ENCODE measurements around the gene ACOT11. TPM values are rescaled to one million over a fixed set of nuclear protein-coding genes. Genes with fewer than 3 reads are reported as not detected.

The ACOT11 gene
- total and polyA plus RNA-seq, 10 of the 15 experiments (the other 5 are each of a cell fraction or from before 2014, with no cell fraction given), result 0.04 to 0.85 (median 0.39) TPM; not detected in 1

DNA sequence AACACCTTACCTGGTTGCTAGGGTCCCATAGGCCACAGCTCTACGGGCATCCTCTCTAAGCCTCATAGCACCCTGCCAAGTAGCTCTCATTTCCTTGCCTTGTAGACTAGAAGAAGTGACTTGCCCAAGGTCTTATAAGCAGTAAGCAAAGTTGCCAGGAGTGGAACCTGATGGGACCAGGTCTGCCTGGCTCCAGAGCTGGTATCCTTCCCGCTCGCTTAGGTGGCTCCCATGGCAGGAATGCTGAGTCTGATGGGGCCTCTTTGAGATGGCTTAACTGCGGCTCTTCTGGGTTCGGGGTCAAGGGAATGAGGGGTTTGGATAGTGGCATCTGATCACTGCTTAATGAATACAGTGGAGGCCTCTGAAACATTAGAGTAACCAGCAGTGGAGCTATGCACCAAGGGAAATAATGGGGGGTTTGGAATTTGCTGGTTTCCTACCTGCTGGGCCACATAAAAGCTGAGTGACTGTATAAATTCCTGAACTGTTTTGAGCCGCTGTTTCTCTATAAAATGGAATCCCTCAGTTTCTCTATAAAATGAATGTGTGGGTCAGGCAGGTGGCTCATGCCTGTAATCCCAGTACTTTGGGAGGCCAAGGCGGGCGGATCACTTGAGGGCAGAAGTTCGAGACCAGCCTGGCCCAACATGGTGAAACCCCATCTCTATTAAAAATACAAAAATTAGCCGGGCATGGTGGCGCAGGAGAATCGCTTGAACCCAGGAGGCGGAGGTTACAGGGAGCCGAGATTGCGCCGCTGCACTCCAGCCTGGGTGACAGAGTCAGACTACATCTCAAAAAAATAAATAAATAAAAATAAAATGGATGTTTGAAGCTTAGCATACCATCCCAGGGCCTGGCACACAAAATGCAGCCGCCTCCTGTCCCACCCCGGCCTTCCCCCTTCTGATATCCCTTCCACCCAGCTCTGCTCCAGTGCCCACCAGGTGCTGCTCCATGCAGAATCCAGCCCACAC is 62.9 kb downstream of the ACOT11 start (continued):
- no peak for TF ChIP-seq SREBF2 (IDR thresholded peaks at IDR 0.05; ENCODE audit: low read length)
- TF ChIP-seq SP1 (IDR thresholded peaks at IDR 0.05; ENCODE audit: low read depth, low read length), result no peak
- TF ChIP-seq NFYB (IDR thresholded peaks at IDR 0.05; ENCODE audit: insufficient read depth, low read depth, low read length), result no peak
- TF ChIP-seq MTA2 (IDR thresholded peaks at IDR 0.05; ENCODE audit: low read depth), result no peak

DNA sequence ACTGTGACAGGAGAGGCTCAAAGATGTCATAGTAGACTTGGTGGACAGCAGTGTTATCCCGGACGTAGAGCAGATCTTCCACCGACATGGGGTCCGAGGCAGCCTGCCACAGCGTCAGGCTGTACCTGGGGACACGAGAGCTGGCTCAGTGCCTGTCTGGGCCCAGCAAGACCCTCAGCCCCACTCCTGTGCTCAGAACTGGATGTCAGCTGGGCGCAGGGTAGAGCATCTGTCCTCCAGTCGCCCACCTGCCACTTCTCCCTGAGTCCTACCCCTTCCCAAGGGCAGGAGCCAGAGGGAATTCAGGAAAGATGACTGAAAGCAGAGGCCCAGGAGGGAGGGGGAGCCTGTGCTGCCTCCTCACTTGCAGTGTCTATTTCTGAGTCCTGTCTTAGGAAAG is 63.6 kb downstream of the ACOT11 start:
- Histone ChIP-seq H3K4me2 (ENCODE audit: control insufficient read depth, insufficient read depth) (no peak overlapping the region), H3K27ac (ENCODE audit: control insufficient read depth, insufficient read depth) (no peak overlapping the region), H3K36me3 (ENCODE audit: control insufficient read depth in 2 of 2, insufficient read depth in 2 of 2, low read length in 1 of 2) (no peaks in the 10 kb centered on the region), H3K4me3 (no peak overlapping the region), H3K4me1 (ENCODE audit: control insufficient read depth, insufficient read depth, low read length) (peaks cover 3% of the 10 kb centered on the region; the same call in 1 of the 2 replicates), H3K9ac (ENCODE audit: control insufficient read depth, insufficient read depth, low read length) (no peak overlapping the region), H3K79me2 (ENCODE audit: control insufficient read depth, insufficient read depth, low read length) (no peaks in the 10 kb centered on the region), H3K27me3 (replicated peaks in 1 of 2; ENCODE audit: control insufficient read depth in 2 of 2, insufficient read depth in 2 of 2, low read length in 1 of 2) (no peaks in the 10 kb centered on the region), H2AFZ (ENCODE audit: control insufficient read depth, low read depth, low read length) (no peak overlapping the region), H4K20me1 (ENCODE audit: control insufficient read depth, insufficient read depth) (no peaks in the 10 kb centered on the region), H3K9me3 (replicated peaks; ENCODE audit: control insufficient read depth, insufficient read depth, low read length) (no peaks in the 10 kb centered on the region)
- 64% methylated on average over 8 of the region's 8 CpGs for WGBS (ENCODE audit: insufficient coverage, insufficient replicate concordance, low lambda C conversion rate, missing lambda C conversion rate)
- BruUV-seq (replicated peaks), result no TSS peak
- SMC1A ChIA-PET (ENCODE audit: uncharacterized antibody, unreplicated experiment), result no interaction called here
- intact Hi-C loops (cut with micrococcal nuclease; ENCODE audit: unreplicated experiment) (no loop called here), in situ Hi-C loops (cut with MboI) (no loop called here)
- no peak for FAIRE-seq
- POLR2A ChIA-PET, result interaction anchor here (0.6 kb wide), 1 partner anchor 1179 kb away, joined by 4 read pairs; no protein-coding TSS in a partner anchor
- DNase-seq (ENCODE audit: low read depth, low spot score), result no peak
- RAD21 ChIA-PET (ENCODE audit: unreplicated experiment), result no interaction called here
- CTCF ChIA-PET, result interaction anchor here (1.1 kb wide), 1 partner anchor 122 kb away, joined by 5 read pairs; no protein-coding TSS in a partner anchor
- no peak for ATAC-seq
- TF ChIP-seq CREM (IDR thresholded peaks at IDR 0.05; ENCODE audit: low read depth) (no peak), NFIC (IDR thresholded peaks at IDR 0.05; ENCODE audit: low read depth, low read length) (no peak), NFXL1 (IDR thresholded peaks at IDR 0.05; ENCODE audit: borderline replicate concordance) (no peak), POU2F2 (IDR thresholded peaks at IDR 0.05; ENCODE audit: borderline replicate concordance, low read depth, low read length) (no peak), PAX5 (IDR thresholded peaks at IDR 0.05; ENCODE audit: borderline replicate concordance, low read depth, low read length) (no peak), CHD1 (IDR thresholded peaks at IDR 0.05; ENCODE audit: low read depth, low read length) (no peak)
- TF ChIP-seq, protein P1, sequence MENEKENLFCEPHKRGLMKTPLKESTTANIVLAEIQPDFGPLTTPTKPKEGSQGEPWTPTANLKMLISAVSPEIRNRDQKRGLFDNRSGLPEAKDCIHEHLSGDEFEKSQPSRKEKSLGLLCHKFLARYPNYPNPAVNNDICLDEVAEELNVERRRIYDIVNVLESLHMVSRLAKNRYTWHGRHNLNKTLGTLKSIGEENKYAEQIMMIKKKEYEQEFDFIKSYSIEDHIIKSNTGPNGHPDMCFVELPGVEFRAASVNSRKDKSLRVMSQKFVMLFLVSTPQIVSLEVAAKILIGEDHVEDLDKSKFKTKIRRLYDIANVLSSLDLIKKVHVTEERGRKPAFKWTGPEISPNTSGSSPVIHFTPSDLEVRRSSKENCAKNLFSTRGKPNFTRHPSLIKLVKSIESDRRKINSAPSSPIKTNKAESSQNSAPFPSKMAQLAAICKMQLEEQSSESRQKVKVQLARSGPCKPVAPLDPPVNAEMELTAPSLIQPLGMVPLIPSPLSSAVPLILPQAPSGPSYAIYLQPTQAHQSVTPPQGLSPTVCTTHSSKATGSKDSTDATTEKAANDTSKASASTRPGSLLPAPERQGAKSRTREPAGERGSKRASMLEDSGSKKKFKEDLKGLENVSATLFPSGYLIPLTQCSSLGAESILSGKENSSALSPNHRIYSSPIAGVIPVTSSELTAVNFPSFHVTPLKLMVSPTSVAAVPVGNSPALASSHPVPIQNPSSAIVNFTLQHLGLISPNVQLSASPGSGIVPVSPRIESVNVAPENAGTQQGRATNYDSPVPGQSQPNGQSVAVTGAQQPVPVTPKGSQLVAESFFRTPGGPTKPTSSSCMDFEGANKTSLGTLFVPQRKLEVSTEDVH (IDR thresholded peaks at IDR 0.05; ENCODE audit: low read depth, partially characterized antibody), result no peak
- TF ChIP-seq, protein P2, sequence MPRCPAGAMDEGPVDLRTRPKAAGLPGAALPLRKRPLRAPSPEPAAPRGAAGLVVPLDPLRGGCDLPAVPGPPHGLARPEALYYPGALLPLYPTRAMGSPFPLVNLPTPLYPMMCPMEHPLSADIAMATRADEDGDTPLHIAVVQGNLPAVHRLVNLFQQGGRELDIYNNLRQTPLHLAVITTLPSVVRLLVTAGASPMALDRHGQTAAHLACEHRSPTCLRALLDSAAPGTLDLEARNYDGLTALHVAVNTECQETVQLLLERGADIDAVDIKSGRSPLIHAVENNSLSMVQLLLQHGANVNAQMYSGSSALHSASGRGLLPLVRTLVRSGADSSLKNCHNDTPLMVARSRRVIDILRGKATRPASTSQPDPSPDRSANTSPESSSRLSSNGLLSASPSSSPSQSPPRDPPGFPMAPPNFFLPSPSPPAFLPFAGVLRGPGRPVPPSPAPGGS (IDR thresholded peaks at IDR 0.05; ENCODE audit: borderline replicate concordance, insufficient read depth, low read depth, low read length, poor library complexity, severe bottlenecking), result no peak
- TF ChIP-seq, protein P3, sequence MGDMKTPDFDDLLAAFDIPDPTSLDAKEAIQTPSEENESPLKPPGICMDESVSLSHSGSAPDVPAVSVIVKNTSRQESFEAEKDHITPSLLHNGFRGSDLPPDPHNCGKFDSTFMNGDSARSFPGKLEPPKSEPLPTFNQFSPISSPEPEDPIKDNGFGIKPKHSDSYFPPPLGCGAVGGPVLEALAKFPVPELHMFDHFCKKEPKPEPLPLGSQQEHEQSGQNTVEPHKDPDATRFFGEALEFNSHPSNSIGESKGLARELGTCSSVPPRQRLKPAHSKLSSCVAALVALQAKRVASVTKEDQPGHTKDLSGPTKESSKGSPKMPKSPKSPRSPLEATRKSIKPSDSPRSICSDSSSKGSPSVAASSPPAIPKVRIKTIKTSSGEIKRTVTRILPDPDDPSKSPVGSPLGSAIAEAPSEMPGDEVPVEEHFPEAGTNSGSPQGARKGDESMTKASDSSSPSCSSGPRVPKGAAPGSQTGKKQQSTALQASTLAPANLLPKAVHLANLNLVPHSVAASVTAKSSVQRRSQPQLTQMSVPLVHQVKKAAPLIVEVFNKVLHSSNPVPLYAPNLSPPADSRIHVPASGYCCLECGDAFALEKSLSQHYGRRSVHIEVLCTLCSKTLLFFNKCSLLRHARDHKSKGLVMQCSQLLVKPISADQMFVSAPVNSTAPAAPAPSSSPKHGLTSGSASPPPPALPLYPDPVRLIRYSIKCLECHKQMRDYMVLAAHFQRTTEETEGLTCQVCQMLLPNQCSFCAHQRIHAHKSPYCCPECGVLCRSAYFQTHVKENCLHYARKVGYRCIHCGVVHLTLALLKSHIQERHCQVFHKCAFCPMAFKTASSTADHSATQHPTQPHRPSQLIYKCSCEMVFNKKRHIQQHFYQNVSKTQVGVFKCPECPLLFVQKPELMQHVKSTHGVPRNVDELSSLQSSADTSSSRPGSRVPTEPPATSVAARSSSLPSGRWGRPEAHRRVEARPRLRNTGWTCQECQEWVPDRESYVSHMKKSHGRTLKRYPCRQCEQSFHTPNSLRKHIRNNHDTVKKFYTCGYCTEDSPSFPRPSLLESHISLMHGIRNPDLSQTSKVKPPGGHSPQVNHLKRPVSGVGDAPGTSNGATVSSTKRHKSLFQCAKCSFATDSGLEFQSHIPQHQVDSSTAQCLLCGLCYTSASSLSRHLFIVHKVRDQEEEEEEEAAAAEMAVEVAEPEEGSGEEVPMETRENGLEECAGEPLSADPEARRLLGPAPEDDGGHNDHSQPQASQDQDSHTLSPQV (IDR thresholded peaks at IDR 0.05), result no peak
